ENCODE results near the gene LSG1.

- TF ChIP-seq CBX1 (IDR thresholded peaks at IDR 0.05; ENCODE audit: low read depth) (no peak), ELF4 (CRISPR knock-in tag; IDR thresholded peaks at IDR 0.05; ENCODE audit: borderline replicate concordance) (no peak), CEBPB (IDR thresholded peaks at IDR 0.05; ENCODE audit: borderline replicate concordance, low read depth, low read length) (no peak), ZNF720 (CRISPR knock-in tag; IDR thresholded peaks at IDR 0.05) (no peak), MED13 (CRISPR knock-in tag; IDR thresholded peaks at IDR 0.05) (no peak), EP300 (IDR thresholded peaks at IDR 0.05; ENCODE audit: low read depth in 2 of 2, low read length in 2 of 2) (no peak), EP300 (CRISPR knock-in tag; IDR thresholded peaks at IDR 0.05; ENCODE audit: borderline replicate concordance) (no peak), GABPA (IDR thresholded peaks at IDR 0.05; ENCODE audit: low read depth, low read length) (no peak), GABPA (CRISPR knock-in tag; IDR thresholded peaks at IDR 0.05; ENCODE audit: low read depth) (no peak), EZH2 (conservative IDR thresholded peaks at IDR 0.05; ENCODE audit: low read depth, low read length) (no peak), MAFF (IDR thresholded peaks at IDR 0.05; ENCODE audit: low read depth, low read length) (no peak), TAF1 (CRISPR knock-in tag; IDR thresholded peaks at IDR 0.05) (no peak), SP2 (CRISPR knock-in tag; IDR thresholded peaks at IDR 0.05) (no peak), CTCF (CRISPR knock-in tag; IDR thresholded peaks at IDR 0.05) (no peak)
These were observed 14.4 kb upstream of the LSG1 start for GRCh38 chr3:194686414-194686815.

Measured in HepG2 (cell line).